GM23338 (cell line): ENCODE results near the gene UBE2Z. TPM values are rescaled to one million over a fixed set of nuclear protein-coding genes. Genes with fewer than 3 reads are reported as not detected.

Source experiments
- ATAC-seq: fragments of 200-7000 bp; cut with Tn5 transposase; 3 replicates; pipeline ENCODE4 v1.9.1; 2020
- DNase-seq: peaks from one replicate; pipeline ENCODE4 v3.0.0-alpha.2; 2015; ENCODE audit warnings: low spot score
- H2AFZ ChIP-seq: fragments of 200-600 bp; sonication (generic); 2 replicates; pipeline ENCODE4 v1.8.0; 2016; ENCODE audit warnings: antibody characterized with exemption, mild to moderate bottlenecking, moderate library complexity
- H3F3A ChIP-seq: fragments of 200-600 bp; sonication (generic); replicated peaks from 2 replicates; pipeline ENCODE4 v1.8.0; 2017; ENCODE audit warnings: antibody characterized with exemption, mixed run types, low read depth
- H3K27ac ChIP-seq: fragments of 200-600 bp; sonication (generic); 2 replicates; pipeline ENCODE4 v1.6.1; 2016; ENCODE audit warnings: low read depth
- H3K27me3 ChIP-seq: fragments of 200-600 bp; sonication (generic); 2 replicates; pipeline ENCODE4 v1.8.0; 2016; ENCODE audit warnings: mild to moderate bottlenecking, mixed run types, moderate library complexity; ENCODE audit not compliant: insufficient read depth
- H3K36me3 ChIP-seq: fragments of 200-600 bp; sonication (generic); 2 replicates; pipeline ENCODE4 v1.8.0; 2016; ENCODE audit warnings: mild to moderate bottlenecking; ENCODE audit not compliant: insufficient read depth
- H3K4me1 ChIP-seq: fragments of 200-600 bp; sonication (generic); 2 replicates; pipeline ENCODE4 v1.8.0; 2016; ENCODE audit warnings: mild to moderate bottlenecking, moderate library complexity; ENCODE audit not compliant: insufficient read depth
- H3K4me2 ChIP-seq: fragments of 200-600 bp; sonication (generic); 2 replicates; pipeline ENCODE4 v1.7.1; 2017; ENCODE audit warnings: mixed run types
- H3K4me3 ChIP-seq: fragments of 200-600 bp; sonication (generic); 2 replicates; pipeline ENCODE4 v1.6.1; 2016; ENCODE audit warnings: mixed run types
- H3K79me2 ChIP-seq: fragments of 200-600 bp; sonication (generic); replicated peaks from 2 replicates; pipeline ENCODE4 v1.8.0; 2017; ENCODE audit warnings: mild to moderate bottlenecking; ENCODE audit not compliant: insufficient read depth
- H3K9me2 ChIP-seq: fragments of 200-600 bp; sonication (generic); 2 replicates; pipeline ENCODE4 v1.8.0; 2017; ENCODE audit not compliant: insufficient read depth
- H4K20me1 ChIP-seq: fragments of 200-600 bp; sonication (generic); replicated peaks from 2 replicates; pipeline ENCODE4 v1.8.0; 2017; ENCODE audit warnings: mild to moderate bottlenecking; ENCODE audit not compliant: insufficient read depth
- H3K27ac Mint-ChIP-seq: 2 replicates; pipeline ENCODE4 v1.8.0; 2020; ENCODE audit warnings: inconsistent platforms, mild to moderate bottlenecking, moderate library complexity, mixed read lengths
- H3K27me3 Mint-ChIP-seq: 3 replicates; pipeline ENCODE4 v1.8.0; 2022; ENCODE audit warnings: low read depth, mild to moderate bottlenecking, moderate library complexity, mixed read lengths, inconsistent platforms; ENCODE audit not compliant: insufficient read depth, poor library complexity
- H3K36me3 Mint-ChIP-seq: 3 replicates; pipeline ENCODE4 v1.8.0; 2021; ENCODE audit warnings: low read depth, mild to moderate bottlenecking, inconsistent platforms, moderate library complexity, mixed read lengths
- H3K4me1 Mint-ChIP-seq: 3 replicates; pipeline ENCODE4 v1.8.0; 2020; ENCODE audit warnings: mild to moderate bottlenecking, inconsistent platforms, mixed read lengths
- H3K4me3 Mint-ChIP-seq: 3 replicates; pipeline ENCODE4 v1.8.0; 2021; ENCODE audit warnings: moderate library complexity, mild to moderate bottlenecking, inconsistent platforms, mixed read lengths
- H3K9me3 Mint-ChIP-seq: 3 replicates; pipeline ENCODE4 v1.8.0; 2020; ENCODE audit warnings: moderate library complexity, mild to moderate bottlenecking, inconsistent platforms, mixed read lengths
- CTCF ChIP-seq, 2 experiments: fragments of 200-600 bp in 1 of 2; sonication (generic) in 1 of 2; conservative IDR thresholded peaks; 2 replicates each; pipeline versions ENCODE4 v1.5.1 to v1.6.1; 2016 to 2017; ENCODE audit warnings: antibody characterized with exemption in 2 of 2, low read depth in 2 of 2, mild to moderate bottlenecking in 2 of 2, moderate library complexity in 1 of 2
- EZH2 ChIP-seq: fragments of 200-600 bp; sonication (generic); IDR thresholded peaks from one replicate; pipeline ENCODE4 v1.8.0; 2017; ENCODE audit warnings: antibody characterized with exemption, mild to moderate bottlenecking, low read depth; ENCODE audit not compliant: unreplicated experiment
- EZH2phosphoT487 ChIP-seq: fragments of 200-600 bp; sonication (generic); IDR thresholded peaks from one replicate; pipeline ENCODE4 v1.8.1; 2018; ENCODE audit warnings: antibody characterized with exemption; ENCODE audit not compliant: unreplicated experiment
- POLR2AphosphoS5 ChIP-seq: IDR thresholded peaks from 2 replicates; pipeline ENCODE4 v1.6.1; 2016; ENCODE audit warnings: antibody characterized with exemption, low read depth
- STAT1 ChIP-seq: IDR thresholded peaks from one replicate; pipeline ENCODE4 v1.6.1; 2016; ENCODE audit warnings: antibody characterized with exemption; ENCODE audit not compliant: unreplicated experiment
- ZNF114 ChIP-seq: fragments of 250-450 bp; sonication (Bioruptor Pico); IDR thresholded peaks from 2 replicates; pipeline ENCODE4 v1.5.0; 2020; ENCODE audit warnings: mild to moderate bottlenecking, moderate library complexity
- ZNF331 ChIP-seq: fragments of 250-450 bp; sonication (Bioruptor Pico); IDR thresholded peaks from 2 replicates; pipeline ENCODE4 v1.5.0; 2020; ENCODE audit warnings: low read depth, mild to moderate bottlenecking, moderate library complexity
- ZNF462 ChIP-seq: fragments of 250-450 bp; sonication (Bioruptor Pico); IDR thresholded peaks from 2 replicates; pipeline ENCODE4 v1.5.0; 2020; ENCODE audit warnings: mild to moderate bottlenecking, moderate library complexity
- polyA plus RNA-seq: library from polyadenylated mRNA; unstranded; fragments of >200 nt; fragmentation: Nextera tagmentation; extraction: Ambion mirVana; gene quantifications from 2 replicates; pipeline ENCODE4 v1.2.1, GENCODE V29; 2016
- total RNA-seq: library from RNA; depleted of rRNA; stranded (reverse); fragments of >200 nt; shearing (Covaris generic); gene quantifications from 2 replicates; pipeline ENCODE4 v1.2.3, GENCODE V29; 2014
- TF ChIP-seq, protein P1 (sequence below): IDR thresholded peaks from 2 replicates; pipeline ENCODE4 v1.6.1; 2016; ENCODE audit warnings: antibody characterized with exemption

Gene UBE2Z
- total and polyA plus RNA-seq, 2 experiments from 2014 or later, result 34.1 to 78.5 TPM

DNA sequence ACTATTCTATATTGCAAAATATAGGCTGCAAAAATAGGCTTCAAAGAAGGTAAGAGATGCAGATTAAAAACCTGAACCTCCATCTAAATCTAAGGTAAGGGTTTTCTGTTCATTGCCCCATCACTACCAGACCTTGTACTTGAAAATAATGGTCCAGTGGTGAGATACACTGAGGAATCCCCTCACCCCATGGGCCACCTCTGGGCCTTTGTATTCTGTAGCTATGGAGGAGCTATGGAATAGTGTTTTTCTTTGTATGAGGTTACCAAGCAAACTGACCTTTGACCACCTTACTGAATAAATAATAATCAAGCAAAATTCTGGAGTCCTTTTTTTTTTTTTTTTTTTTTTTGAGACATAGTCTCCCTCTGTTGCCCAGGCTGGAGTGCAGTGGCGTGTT is 4.8 kb upstream of the UBE2Z start:
- Histone ChIP-seq H4K20me1 (no peaks in the 10 kb centered on the region), H3K27ac (no peak overlapping the region), H3K4me2 (no peak overlapping the region), H2AFZ (no peak overlapping the region), H3K36me3 (no peaks in the 10 kb centered on the region), H3F3A (0 out of 2 replicates have a peak, but pooled peaks cover 7% of the 10 kb centered on the region), H3K4me1 (peaks cover 7% of the 10 kb centered on the region; the same call in 1 of the 2 replicates), H3K4me3 (no peak overlapping the region), H3K27me3 (no peaks in the 10 kb centered on the region), H3K9me2 (no peaks in the 10 kb centered on the region), H3K79me2 (peaks cover 10% of the 10 kb centered on the region; the same call in 1 of the 2 replicates)
- no peaks in the 10 kb centered on the region for H3K9me3 Mint-ChIP-seq
- DNase-seq (no peak), ATAC-seq (no peak)
- H3K4me3 Mint-ChIP-seq, result no peak overlapping the region
- TF ChIP-seq EZH2, result no peak
- TF ChIP-seq, protein P1, sequence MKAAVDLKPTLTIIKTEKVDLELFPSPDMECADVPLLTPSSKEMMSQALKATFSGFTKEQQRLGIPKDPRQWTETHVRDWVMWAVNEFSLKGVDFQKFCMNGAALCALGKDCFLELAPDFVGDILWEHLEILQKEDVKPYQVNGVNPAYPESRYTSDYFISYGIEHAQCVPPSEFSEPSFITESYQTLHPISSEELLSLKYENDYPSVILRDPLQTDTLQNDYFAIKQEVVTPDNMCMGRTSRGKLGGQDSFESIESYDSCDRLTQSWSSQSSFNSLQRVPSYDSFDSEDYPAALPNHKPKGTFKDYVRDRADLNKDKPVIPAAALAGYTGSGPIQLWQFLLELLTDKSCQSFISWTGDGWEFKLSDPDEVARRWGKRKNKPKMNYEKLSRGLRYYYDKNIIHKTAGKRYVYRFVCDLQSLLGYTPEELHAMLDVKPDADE, result no peak
- TF ChIP-seq ZNF331 (CRISPR knock-in tag), result no peak
- no peak for TF ChIP-seq POLR2AphosphoS5
- no peak for TF ChIP-seq ZNF114 (CRISPR knock-in tag)
- TF ChIP-seq ZNF462 (CRISPR knock-in tag), result no peak
- TF ChIP-seq EZH2phosphoT487, result no peak
- no peak for TF ChIP-seq STAT1
- no peak for TF ChIP-seq CTCF (conservative IDR thresholded peaks at IDR 0.05; ENCODE audit: low read depth in 2 of 2)
- H3K27me3 Mint-ChIP-seq, result peaks cover 6% of the 10 kb centered on the region
- no peaks in the 10 kb centered on the region; the same call in 2 of the 3 replicates for H3K4me1 Mint-ChIP-seq
- no peak overlapping the region for H3K27ac Mint-ChIP-seq
- H3K36me3 Mint-ChIP-seq, result peaks cover under 1% of the 10 kb centered on the region; the same call in 1 of the 3 replicates
